Neural progenitor cell (in vitro differentiated cells): ENCODE data around the gene PRRC2B. TPM values are rescaled to one million over a fixed set of nuclear protein-coding genes. Genes with fewer than 3 reads are reported as not detected.
A peak's percentile ranks its signal among the peaks of the same experiment; 100 is the strongest.
"Not testable (repeated sequence)": the region's sequence is repeated elsewhere in the genome, so short reads cannot be mapped to it uniquely, and the experiment has no call there.

Source experiments
- DNase-seq: peaks from one replicate; pipeline ENCODE4 v3.0.0-alpha.2; 2016; ENCODE audit warnings: low spot score
- H2AFZ ChIP-seq: fragments of 200-600 bp; sonication (generic); replicated peaks from 2 replicates; pipeline ENCODE4 v1.6.1; 2016; ENCODE audit warnings: antibody characterized with exemption
- H3F3A ChIP-seq: fragments of 200-600 bp; sonication (generic); 2 replicates; pipeline ENCODE4 v1.6.1; 2016; ENCODE audit warnings: antibody characterized with exemption, low read depth
- H3K27ac ChIP-seq: fragments of 200-600 bp; sonication (generic); 2 replicates; pipeline ENCODE4 v1.5.1; 2016; ENCODE audit warnings: mild to moderate bottlenecking
- H3K27me3 ChIP-seq: fragments of 200-600 bp; sonication (generic); 2 replicates; pipeline ENCODE4 v1.6.1; 2016; ENCODE audit warnings: mild to moderate bottlenecking, moderate library complexity
- H3K36me3 ChIP-seq: fragments of 200-600 bp; sonication (generic); 2 replicates; pipeline ENCODE4 v1.5.1; 2016
- H3K4me1 ChIP-seq: fragments of 200-600 bp; sonication (generic); 2 replicates; pipeline ENCODE4 v1.6.1; 2016; ENCODE audit warnings: mixed run types
- H3K4me2 ChIP-seq: fragments of 200-600 bp; sonication (generic); 2 replicates; pipeline ENCODE4 v1.6.1; 2016
- H3K4me3 ChIP-seq: fragments of 200-600 bp; sonication (generic); 2 replicates; pipeline ENCODE4 v1.5.1; 2016
- H3K79me2 ChIP-seq: fragments of 200-600 bp; sonication (generic); 2 replicates; pipeline ENCODE4 v1.6.1; 2016; ENCODE audit warnings: low read depth
- H3K9ac ChIP-seq: fragments of 200-600 bp; sonication (generic); 2 replicates; pipeline ENCODE4 v1.6.1; 2016
- H3K9me3 ChIP-seq: fragments of 200-600 bp; sonication (generic); 2 replicates; pipeline ENCODE4 v1.5.1; 2016; ENCODE audit warnings: low read depth
- H4K20me1 ChIP-seq: fragments of 200-600 bp; sonication (generic); 2 replicates; pipeline ENCODE4 v1.6.1; 2016; ENCODE audit warnings: low read depth
- H3K27ac Mint-ChIP-seq: 3 replicates; pipeline ENCODE4 v1.8.0; 2021; ENCODE audit warnings: mixed read lengths
- H3K27me3 Mint-ChIP-seq: 2 replicates; pipeline ENCODE4 v1.8.0; 2022; ENCODE audit warnings: low read depth, mild to moderate bottlenecking, inconsistent platforms, moderate library complexity, mixed read lengths; ENCODE audit not compliant: insufficient read depth
- H3K36me3 Mint-ChIP-seq: 3 replicates; pipeline ENCODE4 v1.8.0; 2021; ENCODE audit warnings: mixed read lengths
- H3K4me1 Mint-ChIP-seq: 3 replicates; pipeline ENCODE4 v1.8.0; 2021; ENCODE audit warnings: mixed read lengths
- H3K4me3 Mint-ChIP-seq: 3 replicates; pipeline ENCODE4 v1.8.0; 2021; ENCODE audit warnings: mild to moderate bottlenecking, moderate library complexity, mixed read lengths
- H3K9me3 Mint-ChIP-seq: 3 replicates; pipeline ENCODE4 v1.8.0; 2020; ENCODE audit warnings: mixed read lengths
- EZH2 ChIP-seq: fragments of 200-600 bp; sonication (generic); IDR thresholded peaks from 2 replicates; pipeline ENCODE4 v1.6.1; 2017; ENCODE audit warnings: antibody characterized with exemption, mild to moderate bottlenecking, moderate library complexity
- EZH2phosphoT487 ChIP-seq: fragments of 200-600 bp; sonication (generic); IDR thresholded peaks from 2 replicates; pipeline ENCODE4 v1.6.1; 2017; ENCODE audit warnings: antibody characterized with exemption
- total RNA-seq: library from RNA; depleted of rRNA; stranded (reverse); fragments of >200 nt; gene quantifications from 2 replicates; pipeline ENCODE4 v1.2.3, GENCODE V29; 2015; ENCODE audit warnings: low replicate concordance
- TF ChIP-seq, protein P1 (sequence below): fragments of 200-600 bp; sonication (generic); IDR thresholded peaks from 2 replicates; pipeline ENCODE4 v1.5.1; 2017; ENCODE audit warnings: antibody characterized with exemption, mild to moderate bottlenecking

Gene PRRC2B
- total RNA-seq, 1 donor from 2014 or later: 139 TPM

DNA sequence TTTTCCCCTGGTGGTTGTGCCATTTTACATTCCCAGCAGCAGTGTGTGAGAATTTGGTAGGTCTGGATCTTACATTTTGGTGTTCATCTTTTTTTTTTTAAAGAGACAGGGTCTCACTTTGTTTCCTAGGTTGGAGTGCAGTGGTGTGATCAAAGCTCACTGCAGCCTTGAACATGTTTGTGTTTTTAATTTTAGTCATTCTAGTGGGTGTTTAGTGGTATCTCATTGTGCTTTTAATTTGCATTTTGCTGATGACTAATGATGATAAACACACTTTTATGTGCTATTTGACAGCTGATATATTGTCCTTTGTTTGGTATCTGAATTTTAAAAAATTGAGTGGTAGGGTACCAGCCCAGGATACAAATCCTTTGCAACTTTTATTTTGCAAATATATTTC is 55.4 kb downstream of the PRRC2B start:
- Histone ChIP-seq H3K4me3 (no peak overlapping the region), H3K27me3 (no peaks in the 10 kb centered on the region), H3K79me2 (peaks cover 97% of the 10 kb centered on the region), H3K4me1 (peaks cover 6% of the 10 kb centered on the region), H3K9me3 (no peaks in the 10 kb centered on the region), H3F3A (peaks cover 43% of the 10 kb centered on the region), H3K9ac (no peak overlapping the region), H3K27ac (no peak overlapping the region), H3K4me2 (no peak overlapping the region), H4K20me1 (peaks cover 88% of the 10 kb centered on the region), H2AFZ (no peak overlapping the region), H3K36me3 (peaks cover 19% of the 10 kb centered on the region)
- TF ChIP-seq, protein P1, sequence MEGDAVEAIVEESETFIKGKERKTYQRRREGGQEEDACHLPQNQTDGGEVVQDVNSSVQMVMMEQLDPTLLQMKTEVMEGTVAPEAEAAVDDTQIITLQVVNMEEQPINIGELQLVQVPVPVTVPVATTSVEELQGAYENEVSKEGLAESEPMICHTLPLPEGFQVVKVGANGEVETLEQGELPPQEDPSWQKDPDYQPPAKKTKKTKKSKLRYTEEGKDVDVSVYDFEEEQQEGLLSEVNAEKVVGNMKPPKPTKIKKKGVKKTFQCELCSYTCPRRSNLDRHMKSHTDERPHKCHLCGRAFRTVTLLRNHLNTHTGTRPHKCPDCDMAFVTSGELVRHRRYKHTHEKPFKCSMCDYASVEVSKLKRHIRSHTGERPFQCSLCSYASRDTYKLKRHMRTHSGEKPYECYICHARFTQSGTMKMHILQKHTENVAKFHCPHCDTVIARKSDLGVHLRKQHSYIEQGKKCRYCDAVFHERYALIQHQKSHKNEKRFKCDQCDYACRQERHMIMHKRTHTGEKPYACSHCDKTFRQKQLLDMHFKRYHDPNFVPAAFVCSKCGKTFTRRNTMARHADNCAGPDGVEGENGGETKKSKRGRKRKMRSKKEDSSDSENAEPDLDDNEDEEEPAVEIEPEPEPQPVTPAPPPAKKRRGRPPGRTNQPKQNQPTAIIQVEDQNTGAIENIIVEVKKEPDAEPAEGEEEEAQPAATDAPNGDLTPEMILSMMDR: no peak
- TF ChIP-seq EZH2phosphoT487: no peak
- TF ChIP-seq EZH2: no peak
- no peak for DNase-seq
- H3K9me3 Mint-ChIP-seq: no peaks in the 10 kb centered on the region
- no peak overlapping the region for H3K4me3 Mint-ChIP-seq
- no peak overlapping the region for H3K27ac Mint-ChIP-seq
- H3K4me1 Mint-ChIP-seq: no peaks in the 10 kb centered on the region
- H3K27me3 Mint-ChIP-seq: peaks cover 3% of the 10 kb centered on the region
- peaks cover 69% of the 10 kb centered on the region for H3K36me3 Mint-ChIP-seq

DNA sequence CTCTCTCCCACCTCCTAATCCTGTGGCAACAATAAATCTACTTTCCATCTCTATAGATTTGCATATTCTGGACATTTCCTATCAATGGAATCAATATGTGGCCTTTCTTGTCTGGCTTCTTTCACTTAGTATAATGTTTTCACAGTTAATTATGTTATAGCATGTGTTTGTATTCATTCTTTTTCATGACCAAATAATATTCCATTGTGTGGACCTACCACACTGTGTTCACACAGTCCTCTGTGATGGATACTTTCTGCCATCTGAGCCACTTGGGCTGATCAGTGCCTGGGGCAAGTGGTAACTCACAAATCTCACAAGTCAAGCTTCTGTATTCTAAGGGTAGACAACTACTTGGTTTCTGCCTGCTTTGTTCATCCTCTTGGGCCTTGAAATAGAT is 60.1 kb downstream of the PRRC2B start:
- H3K27me3 Mint-ChIP-seq: no peaks in the 10 kb centered on the region
- no peaks in the 10 kb centered on the region for H3K4me1 Mint-ChIP-seq
- no peak overlapping the region for H3K27ac Mint-ChIP-seq
- Histone ChIP-seq H3K9me3 (no peaks in the 10 kb centered on the region), H2AFZ (no peak overlapping the region), H4K20me1 (peaks cover 80% of the 10 kb centered on the region), H3K4me2 (no peak overlapping the region), H3K4me1 (no peaks in the 10 kb centered on the region), H3K79me2 (peaks cover 95% of the 10 kb centered on the region), H3K9ac (no peak overlapping the region), H3K27ac (no peak overlapping the region), H3K4me3 (no peak overlapping the region), H3K36me3 (peaks cover 24% of the 10 kb centered on the region), H3K27me3 (no peaks in the 10 kb centered on the region), H3F3A (peaks cover 35% of the 10 kb centered on the region)
- DNase-seq: no peak
- TF ChIP-seq EZH2phosphoT487 (no peak), EZH2 (no peak)
- TF ChIP-seq, protein P1: no peak
- no peak overlapping the region for H3K4me3 Mint-ChIP-seq
- H3K36me3 Mint-ChIP-seq: peaks cover 54% of the 10 kb centered on the region
- no peaks in the 10 kb centered on the region for H3K9me3 Mint-ChIP-seq

DNA sequence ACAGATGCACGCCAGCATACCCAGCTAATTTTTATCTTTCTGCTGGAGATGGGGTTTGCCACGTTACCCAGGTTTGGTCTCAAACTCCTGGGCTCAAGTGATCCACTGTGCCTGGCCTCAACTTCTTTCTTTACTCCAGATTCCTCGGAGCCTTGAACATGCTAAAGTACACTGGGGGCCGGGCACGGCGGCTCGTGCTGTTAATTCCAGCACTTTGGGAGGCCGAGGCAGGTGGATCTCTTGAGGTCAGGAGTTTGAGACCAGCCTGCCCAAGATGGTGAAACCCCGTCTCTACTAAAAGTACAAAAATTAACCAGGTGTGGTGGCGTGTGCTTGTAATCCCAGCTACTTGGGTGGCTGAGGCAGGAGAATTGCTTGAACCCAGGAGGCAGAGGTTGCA is 61.8 kb downstream of the PRRC2B start:
- not testable (repeated sequence) for H3K27ac ChIP-seq

DNA sequence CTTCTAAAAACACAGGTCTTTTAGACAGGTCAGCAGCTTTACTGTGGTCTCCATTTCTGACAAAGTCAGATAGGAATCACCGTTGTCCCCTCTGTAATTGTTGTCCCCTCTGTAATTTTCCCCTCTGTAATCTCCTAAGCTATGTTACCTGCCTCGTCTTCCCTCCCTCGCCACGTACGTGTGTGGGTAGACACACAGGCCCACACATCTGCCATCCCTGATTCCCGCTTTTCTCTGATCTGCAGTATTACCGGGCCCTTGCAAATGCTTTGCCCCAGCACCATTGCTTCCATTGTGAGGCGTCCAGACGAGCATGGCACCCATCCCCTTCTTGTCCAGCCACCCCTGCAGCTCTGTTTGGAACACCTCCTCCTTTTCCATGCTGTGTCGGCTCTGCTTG is 63.9 kb downstream of the PRRC2B start:
- Histone ChIP-seq H3K27ac (peak overlapping the region; percentile 20), H3F3A (peaks cover 27% of the 10 kb centered on the region), H3K27me3 (no peaks in the 10 kb centered on the region), H3K9ac (no peak overlapping the region), H3K36me3 (peaks cover 16% of the 10 kb centered on the region), H3K4me3 (no peak overlapping the region), H3K9me3 (no peaks in the 10 kb centered on the region), H3K4me1 (no peaks in the 10 kb centered on the region), H3K4me2 (no peak overlapping the region), H2AFZ (no peak overlapping the region), H4K20me1 (peaks cover 75% of the 10 kb centered on the region), H3K79me2 (peaks cover 75% of the 10 kb centered on the region)
- no peaks in the 10 kb centered on the region for H3K9me3 Mint-ChIP-seq
- peaks cover 52% of the 10 kb centered on the region for H3K36me3 Mint-ChIP-seq
- TF ChIP-seq, protein P1: no peak
- TF ChIP-seq EZH2 (no peak), EZH2phosphoT487 (no peak)
- H3K27ac Mint-ChIP-seq: peak overlapping the region; percentile 20
- no peak for DNase-seq
- no peak overlapping the region for H3K4me3 Mint-ChIP-seq
- H3K4me1 Mint-ChIP-seq: no peaks in the 10 kb centered on the region
- H3K27me3 Mint-ChIP-seq: peaks cover 8% of the 10 kb centered on the region

More for the DNA sequence above, 61.8 kb downstream of the PRRC2B start:
- H3K4me1 ChIP-seq, H3K9ac ChIP-seq, H3K4me2 ChIP-seq, H3K9me3 Mint-ChIP-seq, DNase-seq, H2AFZ ChIP-seq, H3K4me3 ChIP-seq, H3K4me1 Mint-ChIP-seq, H3K9me3 ChIP-seq, H3K27me3 Mint-ChIP-seq, H3K4me3 Mint-ChIP-seq, H3K27ac Mint-ChIP-seq, H3K27me3 ChIP-seq: not testable (repeated sequence)
- peaks cover 20% of the 10 kb centered on the region for H3K36me3 ChIP-seq
- peaks cover 83% of the 10 kb centered on the region for H4K20me1 ChIP-seq
- H3F3A ChIP-seq: peaks cover 29% of the 10 kb centered on the region
- H3K79me2 ChIP-seq: peaks cover 81% of the 10 kb centered on the region
- peaks cover 56% of the 10 kb centered on the region for H3K36me3 Mint-ChIP-seq
